HepG2 (cell line): Measurements from ENCODE around the gene ZNF274. TPM values are rescaled to one million over a fixed set of nuclear protein-coding genes. Genes with fewer than 3 reads are reported as not detected.

Source experiments
- ATAC-seq: fragments of 200-7000 bp; cut with Tn5 transposase; 3 replicates; pipeline ENCODE4 v1.9.1; 2020; ENCODE audit warnings: mild to moderate bottlenecking, moderate library complexity
- BruUV-seq: library from RNA; stranded (reverse); fragments of 400-500 nt; replicated peaks from 2 replicates; lab custom pipeline; 2021; lab: Mats Ljungman, UMichigan
- CTCF ChIA-PET: fragments of 300-600 bp; formaldehyde crosslinking; extraction: SDS; loops from one replicate; lab custom pipeline; 2021; ENCODE audit warnings: low total read pairs, inconsistent platforms, low intra/inter-chr PET ratio; lab: Yijun Ruan, JAX
- POLR2A ChIA-PET: fragments of 350-600 bp; sonication (Branson Sonifier 250); formaldehyde crosslinking; loops from one replicate; lab custom pipeline; 2020; ENCODE audit warnings: antibody characterized with exemption, inconsistent platforms; lab: Yijun Ruan, JAX
- DNase-seq: peaks from one replicate; pipeline ENCODE4 v3.0.0-alpha.2; 2015; ENCODE audit warnings: low spot score
- FAIRE-seq: peaks from 3 replicates; lab custom pipeline; 2011; peaks lifted over from hg19 to GRCh38; lab: Jason Lieb, UNC
- H2AFZ ChIP-seq: one replicate; pipeline ENCODE4 v1.6.1; 2011; ENCODE audit warnings: low read length, inconsistent platforms
- H3K27ac ChIP-seq: fragments of 300-600 bp; 3 replicates; pipeline ENCODE4 v1.8.0; 2011; ENCODE audit warnings: mixed run types, mild to moderate bottlenecking, mixed read lengths, low read length, inconsistent platforms; ENCODE audit not compliant: insufficient read depth; ENCODE audit errors: extremely low read length
- H3K27me3 ChIP-seq, 2 experiments: fragments of 200-600 bp in 1 of 2; 2 replicates in 1 of 2; 3 replicates in 1 of 2; pipeline versions ENCODE4 v1.6.0 to v1.8.0; 2011; ENCODE audit warnings: low read length in 2 of 2, mild to moderate bottlenecking in 2 of 2, moderate library complexity in 2 of 2, inconsistent platforms in 1 of 2; ENCODE audit not compliant: insufficient read depth in 2 of 2, control insufficient read depth in 1 of 2
- H3K36me3 ChIP-seq, 2 experiments: fragments of 200-600 bp in 1 of 2; replicated peaks in 1 of 2; 2 replicates in 1 of 2; 3 replicates in 1 of 2; pipeline versions ENCODE4 v1.5.1 to v1.8.0; 2011; ENCODE audit warnings: low read length in 2 of 2, inconsistent platforms in 1 of 2; ENCODE audit not compliant: insufficient read depth in 2 of 2, control insufficient read depth in 1 of 2
- H3K4me1 ChIP-seq: 2 replicates; pipeline ENCODE4 v1.5.1; 2012; ENCODE audit warnings: low read length, inconsistent platforms; ENCODE audit not compliant: insufficient read depth
- H3K4me2 ChIP-seq: 2 replicates; pipeline ENCODE4 v1.6.0; 2011; ENCODE audit warnings: low read depth, low read length, inconsistent platforms
- H3K4me3 ChIP-seq, 3 experiments: fragments of 200-600 bp in 1 of 3; sonication (generic), shearing (Covaris generic) in 1 of 3; replicated peaks in 1 of 3; 2 replicates each; pipeline ENCODE4 v1.5.1; 2011 to 2016; ENCODE audit warnings: low read length in 3 of 3, inconsistent platforms in 2 of 3, low read depth in 2 of 3, mild to moderate bottlenecking in 2 of 3, control low read depth in 1 of 3, mixed read lengths in 1 of 3; ENCODE audit not compliant: insufficient read depth in 1 of 3
- H3K79me2 ChIP-seq: one replicate; pipeline ENCODE4 v1.6.1; 2011; ENCODE audit warnings: low read length, inconsistent platforms; ENCODE audit not compliant: insufficient read depth
- H3K9ac ChIP-seq: 2 replicates; pipeline ENCODE4 v1.6.0; 2011; ENCODE audit warnings: mild to moderate bottlenecking, low read depth, low read length, inconsistent platforms; ENCODE audit not compliant: insufficient read depth
- H3K9me3 ChIP-seq: 2 replicates; pipeline ENCODE4 v1.5.1; 2012; ENCODE audit warnings: mild to moderate bottlenecking, low read length
- H4K20me1 ChIP-seq: 2 replicates; pipeline ENCODE4 v1.6.0; 2011; ENCODE audit warnings: inconsistent platforms, mild to moderate bottlenecking, low read length, moderate library complexity; ENCODE audit not compliant: insufficient read depth
- AGO2 ChIP-seq: fragments of 200-400 bp; formaldehyde crosslinking; optimal IDR thresholded peaks from 2 replicates; pipeline ENCODE3; 2017; ENCODE audit warnings: mild to moderate bottlenecking, low read depth, low read length, moderate library complexity
- ELK4 ChIP-seq: sonication (generic); formaldehyde crosslinking; IDR thresholded peaks from 2 replicates; pipeline ENCODE4 v1.9.0; 2021; ENCODE audit warnings: missing genetic modification reagents, borderline replicate concordance
- MAFK ChIP-seq, 2 experiments: IDR thresholded peaks in 1 of 2; conservative IDR thresholded peaks in 1 of 2; 2 replicates each; pipeline ENCODE4 v1.6.1; 2011; ENCODE audit warnings: improper control_type of control experiment in 2 of 2, low read length in 2 of 2
- RBFOX2 ChIP-seq: fragments of 200-400 bp; formaldehyde crosslinking; IDR thresholded peaks from 2 replicates; pipeline ENCODE4 v1.6.1; 2017; ENCODE audit warnings: low read depth, mild to moderate bottlenecking, low read length
- RBM22 ChIP-seq: fragments of 200-400 bp; formaldehyde crosslinking; optimal IDR thresholded peaks from 2 replicates; pipeline ENCODE3; 2017; ENCODE audit warnings: mild to moderate bottlenecking, low read length, moderate library complexity
- ZBTB37 ChIP-seq: sonication (generic); formaldehyde crosslinking; IDR thresholded peaks from 2 replicates; pipeline ENCODE4 v1.4.0; 2020; ENCODE audit warnings: mild to moderate bottlenecking, missing genetic modification reagents
- ZFYVE20 ChIP-seq: sonication (generic); formaldehyde crosslinking; IDR thresholded peaks from 2 replicates; pipeline ENCODE4 v1.8.0; 2023; ENCODE audit warnings: low read depth, mild to moderate bottlenecking, moderate library complexity, missing genetic modification reagents, borderline replicate concordance
- WGBS: methylation state at CpG from one replicate; pipeline ENCODE4 v1.1.6; 2017; ENCODE audit warnings: low lambda C conversion rate; 5-methylcytosine and 5-hydroxymethylcytosine counted together
- in situ Hi-C: cut with HindIII; loops from 2 replicates; pipeline ENCODE4 v1.10.0; 2017; ENCODE audit warnings: low pct_unique_long_range_greater_than_20kb; ENCODE audit not compliant: extremely low pct_ligation_motif_present
- intact Hi-C: fragments of 100-400 bp; cut with micrococcal nuclease; formaldehyde crosslinking; loops from one replicate; pipeline ENCODE4 v1.10.0; 2022; ENCODE audit not compliant: unreplicated experiment
- polyA plus RNA-seq, 8 experiments: library from polyadenylated mRNA; depleted of rRNA in 3 of 8; stranded (reverse) in 7 of 8; unstranded in 1 of 8; fragments of >200 nt; fragmentation: Illumina TruSeq in 4 of 8; extraction: Trizol in 4 of 8; gene quantifications; 2 replicates each; pipeline versions ENCODE4 v1.2.1 to v1.2.3, GENCODE V29; 2011 to 2016; ENCODE audit warnings: low read depth in 4 of 8, missing spikeins in 1 of 8, mixed read lengths in 1 of 8; ENCODE audit not compliant: insufficient read depth in 1 of 8
- total RNA-seq, 5 experiments: library from RNA; depleted of rRNA; stranded (reverse); fragments of >200 nt; fragmentation: Illumina TruSeq; extraction: Trizol; gene quantifications; 2 replicates each; pipeline ENCODE4 v1.2.3, GENCODE V29; 2016; ENCODE audit warnings: low read depth in 1 of 5

The ZNF274 gene
- total and polyA plus RNA-seq, 2 of the 13 experiments (the other 11 are each of a cell fraction or from before 2014, with no cell fraction given) = 16.1 to 23.0 TPM

GRCh38 chr19:58203814-58204475 lies 21.1 kb downstream of the ZNF274 start:
- ATAC-seq (no peak), DNase-seq (no peak), FAIRE-seq (no peak)
- H3K4me2 ChIP-seq = no peak overlapping the region
- peaks cover 100% of the 10 kb centered on the region for H3K9me3 ChIP-seq
- no peaks in the 10 kb centered on the region for H3K79me2 ChIP-seq
- H4K20me1 ChIP-seq = no peaks in the 10 kb centered on the region
- in situ Hi-C loops = no loop called here
- no TSS peak for BruUV-seq
- peaks cover 32 to 83% of the 10 kb centered on the region in 2 experiments for H3K36me3 ChIP-seq
- H3K27ac ChIP-seq = no peak overlapping the region
- no peak overlapping the region for H2AFZ ChIP-seq
- intact Hi-C loops = no loop called here
- POLR2A ChIA-PET = no interaction called here
- no peak overlapping the region for H3K9ac ChIP-seq
- H3K4me1 ChIP-seq = no peaks in the 10 kb centered on the region
- no peaks in the 10 kb centered on the region for H3K27me3 ChIP-seq
- TF ChIP-seq ZBTB37 (CRISPR knock-in tag) = no peak
- peak; percentile 57 for TF ChIP-seq RBM22
- peak; percentile 93 for TF ChIP-seq AGO2
- TF ChIP-seq RBFOX2 = peak; percentile 37; the same call in 1 of the 2 replicates
- WGBS = 96% methylated on average over 33 of the region's 49 CpGs
- H3K4me3 ChIP-seq = no peak overlapping the region
- CTCF ChIA-PET = no interaction called here

GRCh38 chr19:58204566-58204965 lies 21.7 kb downstream of the ZNF274 start:
- POLR2A ChIA-PET = no interaction called here
- no peak for FAIRE-seq
- H3K36me3 ChIP-seq = peaks cover 37 to 85% of the 10 kb centered on the region in 2 experiments

More at GRCh38 chr19:58204566-58204965, 21.7 kb downstream of the ZNF274 start:
- ATAC-seq = no peak
- no peak overlapping the region for H3K9ac ChIP-seq
- CTCF ChIA-PET = no interaction called here
- intact Hi-C loops = no loop called here
- H3K27me3 ChIP-seq = no peaks in the 10 kb centered on the region
- WGBS = 98% methylated on average over 15 of the region's 15 CpGs
- no TSS peak for BruUV-seq
- in situ Hi-C loops = no loop called here
- no peak overlapping the region for H3K27ac ChIP-seq
- H3K9me3 ChIP-seq = peaks cover 100% of the 10 kb centered on the region
- H4K20me1 ChIP-seq = no peaks in the 10 kb centered on the region
- no peak overlapping the region for H2AFZ ChIP-seq
- no peak overlapping the region for H3K4me2 ChIP-seq
- H3K4me3 ChIP-seq = no peak overlapping the region
- H3K79me2 ChIP-seq = no peaks in the 10 kb centered on the region
- H3K4me1 ChIP-seq = no peaks in the 10 kb centered on the region
- no peak for DNase-seq
- TF ChIP-seq MAFK (conservative IDR thresholded peaks at IDR 0.05 in 1 of 2, IDR thresholded peaks at IDR 0.05 in 1 of 2; ENCODE audit: low read length in 2 of 2) (no peak), RBFOX2 (no peak), ELK4 (no peak), ZFYVE20 (CRISPR knock-in tag) (no peak)
